HEK293 (cell line): ENCODE measurements around the gene NCAPG2.

Experiments used
- CTCF ChIA-PET: fragments of 350-600 bp; formaldehyde crosslinking; extraction: SDS; loops from one replicate; lab custom pipeline; 2021; ENCODE audit warnings: antibody characterized with exemption; lab: Yijun Ruan, JAX
- POLR2A ChIA-PET: fragments of 300-600 bp; formaldehyde crosslinking; extraction: SDS; loops from one replicate; lab custom pipeline; 2020; ENCODE audit warnings: antibody characterized with exemption, inconsistent platforms; lab: Yijun Ruan, JAX
- H3K27ac ChIP-seq: fragments of 200-500 bp; sonication (Bioruptor generic); 2 replicates; pipeline ENCODE4 v1.5.1; 2014; ENCODE audit warnings: low read depth, low read length, control low read depth, inconsistent platforms; ENCODE audit errors: extremely low read depth
- H3K36me3 ChIP-seq, 2 experiments: fragments of 200-500 bp in 1 of 2; sonication (Bioruptor generic) in 1 of 2; 1 replicate in 1 of 2; 2 replicates in 1 of 2; pipeline ENCODE4 v1.5.1; 2014 to 2017; ENCODE audit warnings: inconsistent platforms in 2 of 2, low read length in 2 of 2; ENCODE audit not compliant: control insufficient read depth in 2 of 2, insufficient read depth in 1 of 2
- H3K4me1 ChIP-seq: fragments of 200-500 bp; sonication (Bioruptor generic); 2 replicates; pipeline ENCODE4 v1.5.1; 2014; ENCODE audit warnings: mild to moderate bottlenecking, low read length, inconsistent platforms; ENCODE audit not compliant: control insufficient read depth, insufficient read depth
- H3K4me3 ChIP-seq: 2 replicates; pipeline ENCODE4 v1.5.1; 2011; ENCODE audit warnings: low read depth, mild to moderate bottlenecking, control low read depth, low read length, moderate library complexity
- H3K9me3 ChIP-seq: fragments of 200-500 bp; sonication (Bioruptor generic); 2 replicates; pipeline ENCODE4 v1.5.1; 2014; ENCODE audit warnings: low read depth, low read length, inconsistent platforms; ENCODE audit not compliant: control insufficient read depth, insufficient read depth
- CTCF ChIP-seq: fragments of 450-650 bp; formaldehyde crosslinking; IDR thresholded peaks from 2 replicates; pipeline ENCODE4 v1.5.1; 2016; ENCODE audit warnings: missing biosample characterization, missing genetic modification characterization
- REPIN1 ChIP-seq: fragments of 450-650 bp; formaldehyde crosslinking; IDR thresholded peaks from 2 replicates; pipeline ENCODE4 v1.5.1; 2017; ENCODE audit warnings: missing biosample characterization, missing genetic modification characterization, low read depth
- SP3 ChIP-seq: fragments of 450-650 bp; formaldehyde crosslinking; IDR thresholded peaks from 2 replicates; pipeline ENCODE4 v1.5.1; 2016; ENCODE audit warnings: missing biosample characterization, missing genetic modification characterization
- ZNF174 ChIP-seq: fragments of 450-650 bp; formaldehyde crosslinking; IDR thresholded peaks from 2 replicates; pipeline ENCODE4 v1.5.0; 2017; ENCODE audit warnings: missing biosample characterization, mild to moderate bottlenecking, missing genetic modification characterization
- ZNF211 ChIP-seq: fragments of 450-650 bp; formaldehyde crosslinking; IDR thresholded peaks from 2 replicates; pipeline ENCODE4 v1.5.1; 2016; ENCODE audit warnings: low read depth, missing biosample characterization, missing genetic modification characterization
- ZNF239 ChIP-seq: fragments of 450-650 bp; formaldehyde crosslinking; IDR thresholded peaks from 2 replicates; pipeline ENCODE4 v1.5.1; 2016; ENCODE audit warnings: missing biosample characterization, missing genetic modification characterization
- ZNF26 ChIP-seq: fragments of 450-650 bp; formaldehyde crosslinking; IDR thresholded peaks from 2 replicates; pipeline ENCODE4 v1.5.1; 2016; ENCODE audit warnings: missing biosample characterization, missing genetic modification characterization
- ZNF391 ChIP-seq: fragments of 450-650 bp; formaldehyde crosslinking; IDR thresholded peaks from 2 replicates; pipeline ENCODE4 v1.5.1; 2016; ENCODE audit warnings: low read depth, missing biosample characterization, missing genetic modification characterization, borderline replicate concordance
- ZNF449 ChIP-seq: fragments of 450-650 bp; formaldehyde crosslinking; IDR thresholded peaks from 2 replicates; pipeline ENCODE4 v1.5.1; 2017; ENCODE audit warnings: missing biosample characterization, mild to moderate bottlenecking, missing genetic modification characterization, moderate library complexity
- ZNF473 ChIP-seq: fragments of 450-650 bp; formaldehyde crosslinking; IDR thresholded peaks from 2 replicates; pipeline ENCODE4 v1.5.1; 2017; ENCODE audit warnings: missing biosample characterization, missing genetic modification characterization
- ZNF518A ChIP-seq: fragments of 450-650 bp; formaldehyde crosslinking; conservative IDR thresholded peaks from 2 replicates; pipeline ENCODE4 v1.5.1; 2016; ENCODE audit warnings: low read depth, missing biosample characterization, missing genetic modification characterization
- ZNF530 ChIP-seq: fragments of 450-650 bp; formaldehyde crosslinking; IDR thresholded peaks from 2 replicates; pipeline ENCODE4 v1.5.1; 2016; ENCODE audit warnings: low read depth, missing biosample characterization, missing genetic modification characterization
- ZNF558 ChIP-seq: fragments of 450-650 bp; formaldehyde crosslinking; IDR thresholded peaks from 2 replicates; pipeline ENCODE4 v1.5.1; 2016; ENCODE audit warnings: missing biosample characterization, missing genetic modification characterization
- ZNF645 ChIP-seq: fragments of 450-650 bp; formaldehyde crosslinking; IDR thresholded peaks from 2 replicates; pipeline ENCODE4; 2016; ENCODE audit warnings: missing biosample characterization, missing genetic modification characterization
- ZNF654 ChIP-seq: fragments of 450-650 bp; formaldehyde crosslinking; IDR thresholded peaks from 2 replicates; pipeline ENCODE4 v1.5.1; 2016; ENCODE audit warnings: low read depth, missing biosample characterization, missing genetic modification characterization
- ZNF658 ChIP-seq: fragments of 450-650 bp; formaldehyde crosslinking; IDR thresholded peaks from 2 replicates; pipeline ENCODE4; 2016; ENCODE audit warnings: missing biosample characterization, missing genetic modification characterization
- ZNF664 ChIP-seq: fragments of 450-650 bp; formaldehyde crosslinking; IDR thresholded peaks from 2 replicates; pipeline ENCODE4 v1.5.1; 2016; ENCODE audit warnings: missing biosample characterization, missing genetic modification characterization
- ZNF670 ChIP-seq: fragments of 450-650 bp; formaldehyde crosslinking; IDR thresholded peaks from 2 replicates; pipeline ENCODE4 v1.5.1; 2016; ENCODE audit warnings: missing biosample characterization, missing genetic modification characterization, low read depth
- ZNF707 ChIP-seq: fragments of 450-650 bp; formaldehyde crosslinking; IDR thresholded peaks from 2 replicates; pipeline ENCODE4 v1.5.1; 2016; ENCODE audit warnings: missing biosample characterization, missing genetic modification characterization
- ZXDB ChIP-seq: fragments of 450-650 bp; formaldehyde crosslinking; IDR thresholded peaks from 2 replicates; pipeline ENCODE4 v1.5.1; 2016; ENCODE audit warnings: missing biosample characterization, missing genetic modification characterization

Gene NCAPG2

GRCh38 chr7:158683541-158683940 lies 21.1 kb downstream of the NCAPG2 start (continued):
- TF ChIP-seq CTCF (tag by site-specific recombination): no peak

GRCh38 chr7:158682456-158682855 lies 22.1 kb downstream of the NCAPG2 start:
- ChIA-PET POLR2A (no interaction called here), CTCF (no interaction called here)
- peaks cover 16 to 82% of the 10 kb centered on the region in 2 experiments for H3K36me3 ChIP-seq
- H3K9me3 ChIP-seq: no peaks in the 10 kb centered on the region
- no peak for TF ChIP-seq ZNF654 (tag by site-specific recombination)
- no peak for TF ChIP-seq ZNF174
- no peak for TF ChIP-seq ZNF670 (tag by site-specific recombination)
- no peak for TF ChIP-seq ZNF558 (tag by site-specific recombination)
- TF ChIP-seq ZNF211: no peak
- no peak for TF ChIP-seq SP3
- no peak for TF ChIP-seq ZNF530 (tag by site-specific recombination)
- no peak for TF ChIP-seq ZNF707 (tag by site-specific recombination)
- no peak for TF ChIP-seq ZNF658 (tag by site-specific recombination)
- no peak for TF ChIP-seq ZNF645 (tag by site-specific recombination)
- TF ChIP-seq ZNF473 (tag by site-specific recombination): no peak
- TF ChIP-seq ZNF391 (tag by site-specific recombination): no peak
- no peak for TF ChIP-seq ZNF664
- TF ChIP-seq ZNF239 (tag by site-specific recombination): no peak
- no peak for TF ChIP-seq REPIN1 (tag by site-specific recombination)
- no peak for TF ChIP-seq ZXDB (tag by site-specific recombination)
- TF ChIP-seq ZNF449: no peak
- no peak for TF ChIP-seq ZNF26 (tag by site-specific recombination)
- TF ChIP-seq ZNF518A (tag by site-specific recombination): no peak
- no peak overlapping the region for H3K27ac ChIP-seq
- H3K4me1 ChIP-seq: no peaks in the 10 kb centered on the region
- no peak overlapping the region for H3K4me3 ChIP-seq
